GM12878 (cell line): ENCODE measurements around the gene SFXN5. TPM values are rescaled to one million over a fixed set of nuclear protein-coding genes. Genes with fewer than 3 reads are reported as not detected.
A peak's percentile ranks its signal among the peaks of the same experiment; 100 is the strongest.

ENCODE experiments used
- ATAC-seq: fragments of 200-7000 bp; cut with Tn5 transposase; 3 replicates; pipeline ENCODE4 v1.9.1; 2020; ENCODE audit warnings: mild to moderate bottlenecking, moderate library complexity
- BruUV-seq: library from RNA; stranded (reverse); fragments of 400-500 nt; replicated peaks from 2 replicates; lab custom pipeline; 2021; lab: Mats Ljungman, UMichigan
- CTCF ChIA-PET: fragments of 300-600 bp; sonication (Branson Sonifier 250); formaldehyde crosslinking; extraction: SDS; loops from one replicate; lab custom pipeline; 2021; ENCODE audit warnings: inconsistent platforms; lab: Yijun Ruan, JAX
- POLR2A ChIA-PET: fragments of 350-600 bp; formaldehyde crosslinking; extraction: SDS; loops from one replicate; lab custom pipeline; 2021; ENCODE audit warnings: inconsistent platforms; lab: Charles Lee
- RAD21 ChIA-PET: fragments of 300-600 bp; sonication (Branson Sonifier 250); formaldehyde crosslinking; loops from one replicate; lab custom pipeline; 2023; ENCODE audit warnings: antibody characterized with exemption; ENCODE audit not compliant: unreplicated experiment; lab: Charles Lee
- SMC1A ChIA-PET: fragments of 300-600 bp; sonication (Branson Sonifier 250); formaldehyde crosslinking; loops from one replicate; lab custom pipeline; 2023; ENCODE audit not compliant: unreplicated experiment, uncharacterized antibody; lab: Charles Lee
- DNase-seq: peaks from one replicate; pipeline ENCODE4 v3.0.0-alpha.2; 2011; ENCODE audit warnings: low read depth, low spot score
- FAIRE-seq: peaks from 3 replicates; lab custom pipeline; 2011; peaks lifted over from hg19 to GRCh38; lab: Jason Lieb, UNC
- H2AFZ ChIP-seq: 2 replicates; pipeline ENCODE4 v1.6.0; 2011; ENCODE audit warnings: low read depth, low read length, control low read depth; ENCODE audit not compliant: control insufficient read depth
- H3K27ac ChIP-seq: 2 replicates; pipeline ENCODE4 v1.5.1; 2011; ENCODE audit warnings: control low read depth; ENCODE audit not compliant: control insufficient read depth, insufficient read depth
- H3K27me3 ChIP-seq, 2 experiments: replicated peaks in 1 of 2; 2 replicates each; pipeline versions ENCODE4 v1.6.0 to v1.6.1; 2011; ENCODE audit warnings: low read length in 1 of 2; ENCODE audit not compliant: control insufficient read depth in 2 of 2, insufficient read depth in 2 of 2
- H3K36me3 ChIP-seq, 2 experiments: 2 replicates each; pipeline ENCODE4 v1.5.1; 2011; ENCODE audit warnings: low read length in 1 of 2; ENCODE audit not compliant: control insufficient read depth in 2 of 2, insufficient read depth in 2 of 2
- H3K4me1 ChIP-seq: 2 replicates; pipeline ENCODE4 v1.6.1; 2011; ENCODE audit warnings: mild to moderate bottlenecking, low read length, moderate library complexity, mixed read lengths; ENCODE audit not compliant: control insufficient read depth, insufficient read depth
- H3K4me2 ChIP-seq: 2 replicates; pipeline ENCODE4 v1.6.0; 2011; ENCODE audit warnings: control low read depth; ENCODE audit not compliant: control insufficient read depth, insufficient read depth
- H3K4me3 ChIP-seq: fragments of 200-600 bp; sonication (generic); 2 replicates; pipeline ENCODE4 v1.5.1; 2016
- H3K79me2 ChIP-seq: 2 replicates; pipeline ENCODE4 v1.6.0; 2011; ENCODE audit warnings: low read length; ENCODE audit not compliant: control insufficient read depth, insufficient read depth
- H3K9ac ChIP-seq: 2 replicates; pipeline ENCODE4 v1.8.0; 2011; ENCODE audit warnings: low read length, control low read depth, mixed read lengths; ENCODE audit not compliant: control insufficient read depth, insufficient read depth
- H3K9me3 ChIP-seq: replicated peaks from 3 replicates; pipeline ENCODE4 v1.5.1; 2011; ENCODE audit warnings: mild to moderate bottlenecking, low read length; ENCODE audit not compliant: control insufficient read depth, insufficient read depth
- H4K20me1 ChIP-seq: 2 replicates; pipeline ENCODE4 v1.6.0; 2011; ENCODE audit not compliant: control insufficient read depth, insufficient read depth
- BMI1 ChIP-seq: fragments of 450-650 bp; IDR thresholded peaks from 2 replicates; pipeline ENCODE4 v1.6.1; 2016; ENCODE audit warnings: mild to moderate bottlenecking, moderate library complexity, borderline replicate concordance
- CEBPB ChIP-seq, 2 experiments: fragments of 150-350 bp in 1 of 2; IDR thresholded peaks; 2 replicates each; pipeline ENCODE4 v1.6.1; 2012 to 2014; ENCODE audit warnings: low read depth in 2 of 2, low read length in 2 of 2, borderline replicate concordance in 1 of 2, inconsistent platforms in 1 of 2
- IKZF1 ChIP-seq: fragments of 450-650 bp; conservative IDR thresholded peaks from 2 replicates; pipeline ENCODE4 v1.6.1; 2017; ENCODE audit warnings: antibody characterized with exemption, mild to moderate bottlenecking
- IRF3 ChIP-seq: fragments of 450-650 bp; IDR thresholded peaks from 2 replicates; pipeline ENCODE4 v1.6.1; 2014; ENCODE audit warnings: mild to moderate bottlenecking
- MTA2 ChIP-seq: fragments of 450-650 bp; IDR thresholded peaks from 2 replicates; pipeline ENCODE4 v1.6.1; 2016; ENCODE audit warnings: low read depth, mild to moderate bottlenecking, moderate library complexity
- NFYB ChIP-seq: IDR thresholded peaks from 2 replicates; pipeline ENCODE4 v1.6.1; 2011; ENCODE audit warnings: low read depth, mild to moderate bottlenecking, low read length, improper control_type of control experiment, moderate library complexity; ENCODE audit not compliant: insufficient read depth
- NR2C1 ChIP-seq: fragments of 450-650 bp; IDR thresholded peaks from 2 replicates; pipeline ENCODE4 v1.6.1; 2017; ENCODE audit warnings: antibody characterized with exemption, mild to moderate bottlenecking, moderate library complexity
- SIN3A ChIP-seq: IDR thresholded peaks from 2 replicates; pipeline ENCODE4 v1.6.1; 2012; ENCODE audit warnings: low read depth, low read length, improper control_type of control experiment
- TARDBP ChIP-seq: IDR thresholded peaks from 2 replicates; pipeline ENCODE4 v1.6.1; 2016; ENCODE audit warnings: borderline replicate concordance
- WGBS: methylation state at CpG from one replicate; pipeline ENCODE4 v1.1.6; 2016; ENCODE audit warnings: low lambda C conversion rate; ENCODE audit not compliant: insufficient replicate concordance, insufficient coverage; ENCODE audit errors: missing lambda C conversion rate; 5-methylcytosine and 5-hydroxymethylcytosine counted together
- in situ Hi-C: fragments of 300-500 bp; cut with MboI; formaldehyde crosslinking; loops from 9 replicates; pipeline ENCODE4 v1.14.3; 2018; ENCODE audit warnings: mixed read lengths
- intact Hi-C: fragments of 100-400 bp; cut with micrococcal nuclease; formaldehyde crosslinking; loops from one replicate; pipeline ENCODE4 v1.14.2; 2022; ENCODE audit not compliant: unreplicated experiment
- polyA plus RNA-seq, 11 experiments: library from polyadenylated mRNA; depleted of rRNA in 4 of 11; unstranded in 6 of 11; stranded (reverse) in 5 of 11; fragments of >200 nt; fragmentation: Nextera tagmentation in 4 of 11; fragmentation: Illumina TruSeq in 1 of 11; extraction: Ambion mirVana in 4 of 11; extraction: Trizol in 1 of 11; gene quantifications; 1 replicate in 1 of 11; 2 replicates in 10 of 11; pipeline versions ENCODE4 v1.2.1 to v1.2.3, GENCODE V29; 2011 to 2016; ENCODE audit warnings: inconsistent platforms in 2 of 11, missing spikeins in 2 of 11, low read depth in 1 of 11
- total RNA-seq, 4 experiments: library from RNA; depleted of rRNA in 3 of 4; stranded (reverse); fragments of >200 nt in 3 of 4; fragmentation: Illumina TruSeq in 1 of 4; extraction: Trizol in 1 of 4; gene quantifications; 2 replicates each; pipeline versions ENCODE4 v1.2.1 to v1.2.3, GENCODE V29; 2013 to 2021
- TF ChIP-seq, protein P1 (sequence below): fragments of 450-650 bp; IDR thresholded peaks from 2 replicates; pipeline ENCODE4 v1.6.1; 2017; ENCODE audit warnings: antibody characterized with exemption, mild to moderate bottlenecking, moderate library complexity
- TF ChIP-seq, protein P2 (sequence below): fragments of 450-650 bp; conservative IDR thresholded peaks from 2 replicates; pipeline ENCODE4 v1.6.1; 2017; ENCODE audit warnings: mild to moderate bottlenecking, moderate library complexity
- TF ChIP-seq, protein P3 (sequence below): fragments of 450-650 bp; IDR thresholded peaks from 2 replicates; pipeline ENCODE4 v1.6.1; 2018; ENCODE audit warnings: mild to moderate bottlenecking, low read depth, moderate library complexity; ENCODE audit not compliant: partially characterized antibody

Gene SFXN5
- total and polyA plus RNA-seq, 10 of the 15 experiments (the other 5 are each of a cell fraction or from before 2014, with no cell fraction given) = 3.3 to 15.9 (median 11.2) TPM

- no peak overlapping the region for H3K4me2 ChIP-seq
- no peak for DNase-seq
- H4K20me1 ChIP-seq = no peaks in the 10 kb centered on the region; the same call in 1 of the 2 replicates
- 39% methylated on average over 14 of the region's 14 CpGs for WGBS
- in situ Hi-C loops (no loop called here), intact Hi-C loops (loop anchor here (1.0 kb wide), 1 partner anchor 42 kb away; no protein-coding TSS in a partner anchor)
- no peaks in the 10 kb centered on the region; the same call in 1 of the 2 replicates for H3K4me1 ChIP-seq
- SMC1A ChIA-PET = interaction anchor here (0.8 to 4.8 kb wide), 4 partner anchors 9 to 93 kb away, joined by 3 to 39 read pairs (median 9); partner anchors contain the start of gene EMX1
- H2AFZ ChIP-seq = no peak overlapping the region
- no peak overlapping the region for H3K27ac ChIP-seq
- no peaks in the 10 kb centered on the region for H3K79me2 ChIP-seq
- no peak overlapping the region for H3K4me3 ChIP-seq
- no peaks in the 10 kb centered on the region; a peak in 1 of 4 replicates for H3K27me3 ChIP-seq
- no peak for FAIRE-seq
- BruUV-seq = no TSS peak
- no peak overlapping the region for H3K9ac ChIP-seq
- CTCF ChIA-PET = interaction anchor here (0.7 to 8.0 kb wide), 16 partner anchors 9 to 517 kb away, joined by 3 to 117 read pairs (median 3); partner anchors contain the start of genes EMX1 and SPR
- RAD21 ChIA-PET = interaction anchor here (1.0 to 3.3 kb wide), 4 partner anchors 18 to 48 kb away, joined by 3 to 51 read pairs (median 4); partner anchors contain the start of gene SPR
- no peaks in the 10 kb centered on the region for H3K9me3 ChIP-seq
- POLR2A ChIA-PET = interaction anchor here (1.0 kb wide), 1 partner anchor 41 kb away, joined by 6 read pairs; no protein-coding TSS in a partner anchor
- H3K36me3 ChIP-seq = no peaks in the 10 kb centered on the region
- peak; percentile 88 for ATAC-seq
- TF ChIP-seq IKZF1 (peak; percentile 22; the same call in 1 of the 2 replicates), TARDBP (no peak), MTA2 (no peak), BMI1 (no peak), IRF3 (no peak), NFYB (no peak), CEBPB (IDR thresholded peaks at IDR 0.05; ENCODE audit: borderline replicate concordance in 1 of 2, low read depth in 2 of 2, low read length in 2 of 2) (no peak), NR2C1 (no peak), SIN3A (no peak)
- TF ChIP-seq, protein P1, sequence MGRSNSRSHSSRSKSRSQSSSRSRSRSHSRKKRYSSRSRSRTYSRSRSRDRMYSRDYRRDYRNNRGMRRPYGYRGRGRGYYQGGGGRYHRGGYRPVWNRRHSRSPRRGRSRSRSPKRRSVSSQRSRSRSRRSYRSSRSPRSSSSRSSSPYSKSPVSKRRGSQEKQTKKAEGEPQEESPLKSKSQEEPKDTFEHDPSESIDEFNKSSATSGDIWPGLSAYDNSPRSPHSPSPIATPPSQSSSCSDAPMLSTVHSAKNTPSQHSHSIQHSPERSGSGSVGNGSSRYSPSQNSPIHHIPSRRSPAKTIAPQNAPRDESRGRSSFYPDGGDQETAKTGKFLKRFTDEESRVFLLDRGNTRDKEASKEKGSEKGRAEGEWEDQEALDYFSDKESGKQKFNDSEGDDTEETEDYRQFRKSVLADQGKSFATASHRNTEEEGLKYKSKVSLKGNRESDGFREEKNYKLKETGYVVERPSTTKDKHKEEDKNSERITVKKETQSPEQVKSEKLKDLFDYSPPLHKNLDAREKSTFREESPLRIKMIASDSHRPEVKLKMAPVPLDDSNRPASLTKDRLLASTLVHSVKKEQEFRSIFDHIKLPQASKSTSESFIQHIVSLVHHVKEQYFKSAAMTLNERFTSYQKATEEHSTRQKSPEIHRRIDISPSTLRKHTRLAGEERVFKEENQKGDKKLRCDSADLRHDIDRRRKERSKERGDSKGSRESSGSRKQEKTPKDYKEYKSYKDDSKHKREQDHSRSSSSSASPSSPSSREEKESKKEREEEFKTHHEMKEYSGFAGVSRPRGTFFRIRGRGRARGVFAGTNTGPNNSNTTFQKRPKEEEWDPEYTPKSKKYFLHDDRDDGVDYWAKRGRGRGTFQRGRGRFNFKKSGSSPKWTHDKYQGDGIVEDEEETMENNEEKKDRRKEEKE = no peak
- TF ChIP-seq, protein P2, sequence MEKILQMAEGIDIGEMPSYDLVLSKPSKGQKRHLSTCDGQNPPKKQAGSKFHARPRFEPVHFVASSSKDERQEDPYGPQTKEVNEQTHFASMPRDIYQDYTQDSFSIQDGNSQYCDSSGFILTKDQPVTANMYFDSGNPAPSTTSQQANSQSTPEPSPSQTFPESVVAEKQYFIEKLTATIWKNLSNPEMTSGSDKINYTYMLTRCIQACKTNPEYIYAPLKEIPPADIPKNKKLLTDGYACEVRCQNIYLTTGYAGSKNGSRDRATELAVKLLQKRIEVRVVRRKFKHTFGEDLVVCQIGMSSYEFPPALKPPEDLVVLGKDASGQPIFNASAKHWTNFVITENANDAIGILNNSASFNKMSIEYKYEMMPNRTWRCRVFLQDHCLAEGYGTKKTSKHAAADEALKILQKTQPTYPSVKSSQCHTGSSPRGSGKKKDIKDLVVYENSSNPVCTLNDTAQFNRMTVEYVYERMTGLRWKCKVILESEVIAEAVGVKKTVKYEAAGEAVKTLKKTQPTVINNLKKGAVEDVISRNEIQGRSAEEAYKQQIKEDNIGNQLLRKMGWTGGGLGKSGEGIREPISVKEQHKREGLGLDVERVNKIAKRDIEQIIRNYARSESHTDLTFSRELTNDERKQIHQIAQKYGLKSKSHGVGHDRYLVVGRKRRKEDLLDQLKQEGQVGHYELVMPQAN = no peak
- TF ChIP-seq, protein P3, sequence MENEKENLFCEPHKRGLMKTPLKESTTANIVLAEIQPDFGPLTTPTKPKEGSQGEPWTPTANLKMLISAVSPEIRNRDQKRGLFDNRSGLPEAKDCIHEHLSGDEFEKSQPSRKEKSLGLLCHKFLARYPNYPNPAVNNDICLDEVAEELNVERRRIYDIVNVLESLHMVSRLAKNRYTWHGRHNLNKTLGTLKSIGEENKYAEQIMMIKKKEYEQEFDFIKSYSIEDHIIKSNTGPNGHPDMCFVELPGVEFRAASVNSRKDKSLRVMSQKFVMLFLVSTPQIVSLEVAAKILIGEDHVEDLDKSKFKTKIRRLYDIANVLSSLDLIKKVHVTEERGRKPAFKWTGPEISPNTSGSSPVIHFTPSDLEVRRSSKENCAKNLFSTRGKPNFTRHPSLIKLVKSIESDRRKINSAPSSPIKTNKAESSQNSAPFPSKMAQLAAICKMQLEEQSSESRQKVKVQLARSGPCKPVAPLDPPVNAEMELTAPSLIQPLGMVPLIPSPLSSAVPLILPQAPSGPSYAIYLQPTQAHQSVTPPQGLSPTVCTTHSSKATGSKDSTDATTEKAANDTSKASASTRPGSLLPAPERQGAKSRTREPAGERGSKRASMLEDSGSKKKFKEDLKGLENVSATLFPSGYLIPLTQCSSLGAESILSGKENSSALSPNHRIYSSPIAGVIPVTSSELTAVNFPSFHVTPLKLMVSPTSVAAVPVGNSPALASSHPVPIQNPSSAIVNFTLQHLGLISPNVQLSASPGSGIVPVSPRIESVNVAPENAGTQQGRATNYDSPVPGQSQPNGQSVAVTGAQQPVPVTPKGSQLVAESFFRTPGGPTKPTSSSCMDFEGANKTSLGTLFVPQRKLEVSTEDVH = no peak
Measured at GRCh38 chr2:72934683-72935610, 136.6 kb downstream of the SFXN5 start.
